Activated CD4-positive, alpha-beta memory T cell treated with anti-CD3 and anti-CD28 coated beads for 36 hours (primary cell): ENCODE results near the gene BMP5. TPM values are rescaled to one million over a fixed set of nuclear protein-coding genes. Genes with fewer than 3 reads are reported as not detected.

Experiments used
- CTCF ChIA-PET: fragments of 350-600 bp; sonication (Branson Sonifier 250); formaldehyde crosslinking; loops from one replicate; lab custom pipeline; 2021; ENCODE audit warnings: antibody characterized with exemption, inconsistent platforms; lab: Charles Lee
- POLR2A ChIA-PET: fragments of 350-600 bp; sonication (Branson Sonifier 250); formaldehyde crosslinking; loops from one replicate; lab custom pipeline; 2021; ENCODE audit warnings: antibody characterized with exemption; lab: Charles Lee
- DNase-seq: peaks from one replicate; pipeline ENCODE4 v3.0.0-alpha.2; 2020
- H3K27ac Mint-ChIP-seq: one replicate; pipeline ENCODE4 v1.8.0; 2021; ENCODE audit warnings: mixed read lengths
- H3K27me3 Mint-ChIP-seq: one replicate; pipeline ENCODE4 v1.8.0; 2021; ENCODE audit warnings: mixed read lengths
- H3K36me3 Mint-ChIP-seq: one replicate; pipeline ENCODE4 v1.8.0; 2021; ENCODE audit warnings: mixed read lengths
- H3K4me1 Mint-ChIP-seq: one replicate; pipeline ENCODE4 v1.8.0; 2021; ENCODE audit warnings: low read depth, mixed read lengths
- H3K4me3 Mint-ChIP-seq: one replicate; pipeline ENCODE4 v1.8.0; 2021; ENCODE audit warnings: mild to moderate bottlenecking, mixed read lengths
- H3K9me3 Mint-ChIP-seq: one replicate; pipeline ENCODE4 v1.8.0; 2021; ENCODE audit warnings: mixed read lengths
- intact Hi-C: fragments of 100-400 bp; cut with micrococcal nuclease; formaldehyde crosslinking; loops from one replicate; pipeline ENCODE4 v1.15.1; 2023
- total RNA-seq, 2 experiments: library from RNA; stranded (reverse); gene quantifications; one replicate each; pipeline ENCODE4 v1.2.3, GENCODE V29; 2021

The BMP5 gene
- total RNA-seq, 2 experiments from 2014 or later: not detected

DNA sequence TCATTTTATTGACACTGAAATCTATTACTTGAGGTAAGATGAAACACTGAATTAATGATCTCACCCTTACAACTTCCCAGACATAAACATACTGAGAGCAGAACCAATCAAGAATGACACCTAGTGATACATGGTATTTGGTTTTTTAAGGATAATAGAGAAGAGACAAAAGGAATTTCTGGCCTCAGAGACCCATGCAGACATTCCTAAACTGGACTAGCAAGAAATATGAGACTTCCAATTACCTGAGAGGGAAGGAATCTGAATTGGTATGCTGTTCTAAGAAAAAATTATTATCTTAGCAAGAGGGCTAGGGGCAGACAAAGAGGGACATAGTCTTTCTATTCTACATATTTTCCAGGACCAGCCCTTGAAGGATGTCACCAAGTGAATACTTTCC is 141.1 kb downstream of the BMP5 start:
- Mint-ChIP-seq H3K27ac (no peak overlapping the region), H3K9me3 (peaks cover 19% of the 10 kb centered on the region), H3K4me1 (no peaks in the 10 kb centered on the region), H3K4me3 (no peak overlapping the region), H3K36me3 (no peaks in the 10 kb centered on the region), H3K27me3 (no peaks in the 10 kb centered on the region)
- CTCF ChIA-PET: no interaction called here
- intact Hi-C loops: no loop called here
- DNase-seq: no peak
- POLR2A ChIA-PET: no interaction called here

DNA sequence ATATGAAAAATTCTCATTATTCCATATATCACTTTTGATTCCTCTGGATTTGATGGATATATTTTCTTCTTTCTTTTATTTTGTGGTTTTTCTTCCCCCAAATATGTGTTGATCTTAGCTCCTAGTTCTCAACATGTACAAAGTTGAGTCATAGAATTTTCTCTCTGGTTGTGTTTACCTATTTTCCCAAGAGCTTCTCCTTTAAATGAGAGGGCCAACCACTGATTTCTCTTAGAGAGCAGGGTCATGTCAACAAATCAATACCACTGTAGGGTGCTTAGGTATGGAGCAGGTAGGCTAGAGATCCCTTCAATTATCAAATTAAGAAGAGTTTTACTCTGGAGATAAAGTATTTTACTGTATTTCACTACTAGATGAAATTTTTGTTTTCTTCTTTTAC is 145.7 kb downstream of the BMP5 start:
- Mint-ChIP-seq H3K27ac (no peak overlapping the region), H3K27me3 (no peaks in the 10 kb centered on the region), H3K4me1 (no peaks in the 10 kb centered on the region), H3K4me3 (no peak overlapping the region), H3K36me3 (no peaks in the 10 kb centered on the region), H3K9me3 (peaks cover 8% of the 10 kb centered on the region)
- intact Hi-C loops: no loop called here
- CTCF ChIA-PET: no interaction called here
- POLR2A ChIA-PET: no interaction called here
- no peak for DNase-seq

DNA sequence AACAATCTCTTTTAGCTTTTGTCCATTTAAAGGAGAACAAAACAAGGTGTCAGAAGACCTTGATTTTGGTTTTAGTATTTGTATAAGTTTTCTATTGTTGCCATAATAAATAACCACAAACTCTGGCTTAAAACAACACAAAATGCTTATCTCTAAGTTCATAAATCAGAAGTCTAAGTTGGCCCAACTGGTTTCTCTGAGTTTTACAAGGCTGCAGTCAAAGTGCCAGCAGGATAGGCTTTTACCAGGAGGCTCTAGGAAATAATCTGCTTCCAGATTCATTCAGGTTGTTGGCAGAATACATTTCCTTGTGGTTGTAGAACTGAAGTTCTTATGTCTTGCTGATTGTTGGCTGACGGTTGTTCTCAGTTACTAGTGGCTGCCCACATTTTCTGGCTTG is 149.2 kb downstream of the BMP5 start:
- Mint-ChIP-seq H3K4me1 (no peaks in the 10 kb centered on the region), H3K27ac (no peak overlapping the region), H3K36me3 (no peaks in the 10 kb centered on the region), H3K4me3 (no peak overlapping the region), H3K27me3 (no peaks in the 10 kb centered on the region), H3K9me3 (peaks cover 8% of the 10 kb centered on the region)
- ChIA-PET CTCF (no interaction called here), POLR2A (no interaction called here)
- no peak for DNase-seq
- intact Hi-C loops: no loop called here

DNA sequence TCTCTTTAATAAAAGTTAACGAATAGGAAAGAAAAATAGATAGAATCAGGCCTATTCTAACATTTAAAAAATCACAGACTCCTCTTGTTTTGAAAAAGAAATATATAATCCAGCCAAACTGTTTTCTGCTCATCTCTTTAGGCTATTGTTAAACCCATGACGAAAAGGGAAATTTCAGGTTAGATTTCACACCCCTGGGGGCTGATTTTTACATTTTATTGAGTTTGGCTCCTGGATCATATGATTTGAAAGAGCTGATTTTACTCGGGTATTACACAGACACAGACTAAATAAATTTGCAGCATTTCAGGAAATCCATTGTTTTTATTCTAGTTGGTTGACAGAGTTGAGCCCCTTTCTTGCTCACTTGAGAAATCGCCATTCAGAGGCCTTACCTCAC is 160.6 kb downstream of the BMP5 start:
- H3K27ac Mint-ChIP-seq: no peak overlapping the region
- H3K4me3 Mint-ChIP-seq: no peak overlapping the region
- no peaks in the 10 kb centered on the region for H3K4me1 Mint-ChIP-seq
- DNase-seq: no peak
- ChIA-PET POLR2A (no interaction called here), CTCF (no interaction called here)
- no peaks in the 10 kb centered on the region for H3K36me3 Mint-ChIP-seq
- H3K27me3 Mint-ChIP-seq: no peaks in the 10 kb centered on the region
- intact Hi-C loops: no loop called here
- peaks cover 10% of the 10 kb centered on the region for H3K9me3 Mint-ChIP-seq

DNA sequence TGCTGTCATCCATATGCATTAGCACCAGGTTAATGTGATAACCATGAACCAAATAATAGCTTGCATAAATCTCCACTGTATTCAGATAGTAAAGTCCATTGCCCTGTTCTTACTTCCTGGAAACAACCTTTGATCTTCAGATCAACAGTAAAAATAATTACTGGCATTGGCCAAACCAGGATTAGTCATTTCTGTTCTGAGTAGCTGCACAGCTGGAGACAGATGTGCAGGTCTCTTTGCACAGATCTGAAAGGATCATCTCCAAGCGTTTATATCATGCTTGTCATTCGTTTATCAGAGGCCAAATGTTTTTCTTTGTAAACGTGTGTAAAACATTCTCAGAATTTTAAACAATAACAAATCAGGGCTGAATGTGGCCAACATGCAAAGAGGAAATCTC is 162.0 kb downstream of the BMP5 start:
- ChIA-PET POLR2A (no interaction called here), CTCF (no interaction called here)
- no peaks in the 10 kb centered on the region for H3K4me1 Mint-ChIP-seq
- H3K27ac Mint-ChIP-seq: no peak overlapping the region
- intact Hi-C loops: no loop called here
- no peak overlapping the region for H3K4me3 Mint-ChIP-seq
- H3K9me3 Mint-ChIP-seq: peaks cover 10% of the 10 kb centered on the region
- H3K36me3 Mint-ChIP-seq: no peaks in the 10 kb centered on the region
- H3K27me3 Mint-ChIP-seq: no peaks in the 10 kb centered on the region
- no peak for DNase-seq

DNA sequence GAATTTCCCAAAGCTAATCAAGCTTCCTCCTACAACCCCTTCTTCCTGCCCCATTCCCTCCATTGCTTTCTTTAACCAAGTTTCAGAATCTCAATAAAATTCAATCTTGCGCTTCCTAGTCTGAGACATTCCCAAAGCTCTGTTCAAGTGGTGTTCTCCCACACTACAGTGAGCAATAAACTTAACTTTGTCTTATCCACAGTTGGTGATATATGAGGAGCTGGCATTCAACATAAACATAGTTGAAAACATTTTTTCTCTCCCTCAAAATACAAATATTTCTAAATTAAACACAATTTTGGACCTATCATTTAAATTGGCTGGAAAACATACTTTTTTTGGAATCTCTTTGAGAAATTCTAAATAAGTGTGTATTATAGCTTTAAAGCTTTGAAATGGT is 166.7 kb downstream of the BMP5 start:
- Mint-ChIP-seq H3K27me3 (no peaks in the 10 kb centered on the region), H3K4me3 (no peak overlapping the region), H3K36me3 (no peaks in the 10 kb centered on the region), H3K4me1 (no peaks in the 10 kb centered on the region), H3K9me3 (peaks cover 21% of the 10 kb centered on the region), H3K27ac (no peak overlapping the region)
- POLR2A ChIA-PET: no interaction called here
- intact Hi-C loops: no loop called here
- no peak for DNase-seq
- CTCF ChIA-PET: no interaction called here

DNA sequence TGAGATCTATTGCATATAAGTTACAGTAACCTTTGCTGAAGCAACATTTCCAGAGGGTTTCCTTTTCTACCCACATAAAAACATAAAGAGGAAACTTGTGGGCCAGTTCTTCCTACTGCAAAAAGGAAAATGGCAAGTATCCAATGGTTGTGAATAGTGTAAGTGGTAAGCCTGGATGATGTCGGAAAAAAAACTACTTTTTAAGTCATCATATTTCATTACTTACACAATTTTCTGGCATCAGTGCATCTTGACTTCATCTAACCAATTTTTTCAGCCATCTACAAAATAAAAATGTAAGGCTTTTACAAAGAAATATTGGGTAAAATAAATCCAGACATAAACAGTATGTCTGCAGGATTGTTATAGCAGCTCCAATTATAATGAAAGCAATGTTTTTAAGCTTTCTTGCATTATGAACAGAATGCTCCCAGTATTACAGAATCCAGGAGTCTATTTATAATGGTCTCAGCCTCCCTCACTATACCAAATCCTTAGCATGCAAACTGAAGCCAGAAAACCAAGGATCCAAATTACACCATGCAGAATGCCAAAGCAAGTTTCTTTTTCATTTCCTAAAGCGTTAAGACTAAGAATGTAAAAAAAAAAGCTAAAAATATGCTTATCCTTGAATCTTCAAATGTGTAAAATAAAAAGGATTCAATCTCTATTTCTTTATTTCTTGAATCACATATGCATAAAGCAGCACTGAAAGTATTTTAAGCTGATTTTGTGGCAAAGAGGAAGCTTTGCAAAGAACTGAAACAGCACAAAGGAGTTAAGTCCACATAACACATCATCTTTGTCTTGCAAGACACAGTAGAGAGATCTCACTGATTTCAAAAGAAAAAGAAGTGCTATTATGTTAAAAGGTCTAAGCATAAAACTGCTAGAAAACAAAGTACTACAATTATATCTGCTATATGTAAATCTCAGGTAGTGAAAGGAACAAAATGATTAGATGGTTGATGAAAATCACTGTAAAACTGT is 169.6 kb downstream of the BMP5 start:
- peaks cover 18% of the 10 kb centered on the region for H3K9me3 Mint-ChIP-seq
- ChIA-PET CTCF (no interaction called here), POLR2A (no interaction called here)
- H3K27ac Mint-ChIP-seq: no peak overlapping the region
- no peak for DNase-seq
- H3K4me1 Mint-ChIP-seq: no peaks in the 10 kb centered on the region
- intact Hi-C loops: no loop called here
- no peak overlapping the region for H3K4me3 Mint-ChIP-seq
- no peaks in the 10 kb centered on the region for H3K36me3 Mint-ChIP-seq
- no peaks in the 10 kb centered on the region for H3K27me3 Mint-ChIP-seq

DNA sequence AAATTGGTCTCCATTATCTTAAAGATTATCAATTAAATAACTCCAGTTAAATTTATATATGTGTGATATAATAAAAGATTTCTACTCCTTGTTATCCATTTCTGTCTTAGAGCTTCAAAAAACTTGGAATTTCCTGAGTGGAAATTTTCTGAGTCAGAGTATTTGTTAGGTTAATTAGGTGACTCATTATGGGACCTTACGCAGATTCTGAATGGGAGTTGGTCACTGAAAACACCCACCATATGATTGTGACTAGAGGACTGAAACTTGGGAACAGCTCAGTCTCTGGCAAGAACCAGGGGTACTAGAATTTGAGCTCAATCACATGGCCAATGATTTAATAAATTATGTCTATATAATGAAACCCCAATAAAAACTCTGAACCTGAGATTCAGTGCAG is 171.0 kb downstream of the BMP5 start:
- intact Hi-C loops: no loop called here
- no peak overlapping the region for H3K27ac Mint-ChIP-seq
- no peak for DNase-seq
- H3K4me1 Mint-ChIP-seq: no peaks in the 10 kb centered on the region
- CTCF ChIA-PET: no interaction called here
- no peaks in the 10 kb centered on the region for H3K27me3 Mint-ChIP-seq
- H3K4me3 Mint-ChIP-seq: no peak overlapping the region
- POLR2A ChIA-PET: no interaction called here
- peaks cover 20% of the 10 kb centered on the region for H3K9me3 Mint-ChIP-seq
- no peaks in the 10 kb centered on the region for H3K36me3 Mint-ChIP-seq
